Osteoblast (primary cell): ENCODE results near the gene ANXA11. TPM values are rescaled to one million over a fixed set of nuclear protein-coding genes. Genes with fewer than 3 reads are reported as not detected.
A peak's percentile ranks its signal among the peaks of the same experiment; 100 is the strongest.

Experiments
- DNase-seq: peaks from one replicate; pipeline ENCODE4 v3.0.0; 2011; ENCODE audit warnings: low spot score, mixed read lengths; ENCODE audit not compliant: insufficient read length; ENCODE audit errors: missing footprints
- H2AFZ ChIP-seq: 2 replicates; pipeline ENCODE4 v1.6.0; 2011; ENCODE audit warnings: mild to moderate bottlenecking, low read length
- H3K27ac ChIP-seq: 2 replicates; pipeline ENCODE4 v1.5.1; 2011; ENCODE audit warnings: mild to moderate bottlenecking, low read depth, low read length, moderate library complexity
- H3K27me3 ChIP-seq: 2 replicates; pipeline ENCODE4 v1.6.0; 2012; ENCODE audit warnings: mild to moderate bottlenecking, control low read depth, inconsistent platforms, low read length, moderate library complexity; ENCODE audit not compliant: insufficient read depth
- H3K36me3 ChIP-seq: 2 replicates; pipeline ENCODE4 v1.5.1; 2011; ENCODE audit warnings: mild to moderate bottlenecking, low read length, control low read depth, moderate library complexity; ENCODE audit not compliant: insufficient read depth
- H3K4me1 ChIP-seq: 2 replicates; pipeline ENCODE4 v1.5.1; 2011; ENCODE audit warnings: mild to moderate bottlenecking, low read length, control low read depth, moderate library complexity; ENCODE audit not compliant: insufficient read depth
- H3K4me2 ChIP-seq: 2 replicates; pipeline ENCODE4 v1.6.0; 2011; ENCODE audit warnings: mild to moderate bottlenecking, low read length; ENCODE audit not compliant: insufficient read depth
- H3K4me3 ChIP-seq: fragments of 200-600 bp; sonication (generic); 3 replicates; pipeline ENCODE4 v1.5.1; 2012; ENCODE audit warnings: mild to moderate bottlenecking, low read length, inconsistent platforms; ENCODE audit not compliant: insufficient read depth
- H3K79me2 ChIP-seq: 2 replicates; pipeline ENCODE4 v1.6.0; 2012; ENCODE audit warnings: mild to moderate bottlenecking, low read length, control low read depth, inconsistent platforms; ENCODE audit not compliant: insufficient read depth
- H3K9me3 ChIP-seq: 2 replicates; pipeline ENCODE4 v1.5.1; 2011; ENCODE audit warnings: low read depth, low read length, control low read depth
- H4K20me1 ChIP-seq: 2 replicates; pipeline ENCODE4 v1.6.0; 2012; ENCODE audit warnings: mild to moderate bottlenecking, low read length, control low read depth; ENCODE audit not compliant: insufficient read depth
- total RNA-seq: library from RNA; depleted of rRNA; stranded (reverse); fragments of >200 nt; gene quantifications from 2 replicates; pipeline ENCODE4 v1.2.3, GENCODE V29; 2012
- TF ChIP-seq, protein P1 (sequence below): IDR thresholded peaks from 2 replicates; pipeline ENCODE4 v1.5.1; 2011; ENCODE audit warnings: mild to moderate bottlenecking, low read depth, low read length, moderate library complexity; ENCODE audit errors: extremely low read depth

ANXA11 gene
- total RNA-seq, 1 donor: 112 TPM

DNA sequence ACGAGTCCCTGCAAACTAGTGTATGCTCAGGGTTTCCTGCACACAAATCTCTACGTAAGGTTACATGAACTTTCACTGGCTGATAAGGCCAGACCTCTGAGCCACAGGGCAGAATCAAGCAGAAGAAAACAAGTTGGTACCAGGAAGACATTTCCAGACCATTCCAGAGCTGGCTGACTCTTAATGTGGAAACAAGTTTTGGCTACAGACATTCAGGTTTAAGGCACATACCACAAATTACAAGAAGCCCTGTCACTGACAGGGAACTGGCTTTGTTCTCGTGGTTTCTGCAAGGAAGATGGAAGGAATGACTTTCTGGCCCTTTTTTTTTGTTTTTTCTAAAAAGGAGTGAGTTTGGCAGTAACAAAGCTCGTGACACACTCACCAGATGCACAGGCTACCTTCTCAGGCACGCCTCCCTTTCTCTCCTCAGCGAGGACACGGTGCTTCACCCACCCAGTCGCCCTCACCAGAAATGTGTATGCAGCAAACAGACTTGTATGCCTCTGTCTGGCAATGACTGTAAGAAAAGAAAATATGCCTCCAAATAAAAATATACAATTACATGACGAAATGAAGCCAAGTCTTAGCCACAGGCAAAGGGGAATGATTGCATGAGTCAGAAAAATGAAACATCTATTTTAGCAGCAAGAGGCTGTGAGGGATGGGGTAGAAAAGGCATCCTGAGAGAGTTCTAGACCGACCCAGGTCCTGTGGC lies 50.2 kb downstream of the ANXA11 start:
- peak overlapping the region; percentile 97 for H3K27ac ChIP-seq
- peak overlapping the region; percentile 68 for H3K4me2 ChIP-seq
- peaks cover 6% of the 10 kb centered on the region for H4K20me1 ChIP-seq
- peak overlapping the region; percentile 9 for H3K4me3 ChIP-seq
- H3K4me1 ChIP-seq: peaks cover 44% of the 10 kb centered on the region
- no peaks in the 10 kb centered on the region for H3K27me3 ChIP-seq
- H2AFZ ChIP-seq: no peak overlapping the region
- peaks cover 57% of the 10 kb centered on the region for H3K36me3 ChIP-seq
- H3K79me2 ChIP-seq: peaks cover 13% of the 10 kb centered on the region
- DNase-seq: peak; percentile 94
- TF ChIP-seq, protein P1, sequence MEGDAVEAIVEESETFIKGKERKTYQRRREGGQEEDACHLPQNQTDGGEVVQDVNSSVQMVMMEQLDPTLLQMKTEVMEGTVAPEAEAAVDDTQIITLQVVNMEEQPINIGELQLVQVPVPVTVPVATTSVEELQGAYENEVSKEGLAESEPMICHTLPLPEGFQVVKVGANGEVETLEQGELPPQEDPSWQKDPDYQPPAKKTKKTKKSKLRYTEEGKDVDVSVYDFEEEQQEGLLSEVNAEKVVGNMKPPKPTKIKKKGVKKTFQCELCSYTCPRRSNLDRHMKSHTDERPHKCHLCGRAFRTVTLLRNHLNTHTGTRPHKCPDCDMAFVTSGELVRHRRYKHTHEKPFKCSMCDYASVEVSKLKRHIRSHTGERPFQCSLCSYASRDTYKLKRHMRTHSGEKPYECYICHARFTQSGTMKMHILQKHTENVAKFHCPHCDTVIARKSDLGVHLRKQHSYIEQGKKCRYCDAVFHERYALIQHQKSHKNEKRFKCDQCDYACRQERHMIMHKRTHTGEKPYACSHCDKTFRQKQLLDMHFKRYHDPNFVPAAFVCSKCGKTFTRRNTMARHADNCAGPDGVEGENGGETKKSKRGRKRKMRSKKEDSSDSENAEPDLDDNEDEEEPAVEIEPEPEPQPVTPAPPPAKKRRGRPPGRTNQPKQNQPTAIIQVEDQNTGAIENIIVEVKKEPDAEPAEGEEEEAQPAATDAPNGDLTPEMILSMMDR: no peak
- no peaks in the 10 kb centered on the region for H3K9me3 ChIP-seq

DNA sequence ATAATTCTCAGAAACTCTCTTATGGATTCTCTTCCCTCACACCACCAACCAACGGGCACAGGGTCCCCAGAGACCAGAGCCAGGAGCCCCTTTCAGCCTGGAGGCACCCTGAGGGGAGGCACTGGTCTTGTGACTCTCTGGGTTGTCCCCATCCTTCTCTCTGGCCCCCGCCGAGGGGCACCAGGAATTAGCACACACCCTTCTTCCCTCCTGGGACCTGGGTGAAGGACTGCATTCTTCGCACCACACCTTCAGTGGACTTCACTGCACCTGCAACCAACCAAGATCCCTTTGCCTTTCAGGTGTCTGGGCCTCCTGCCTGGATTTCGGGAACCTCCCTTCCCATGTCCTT lies 50.7 kb downstream of the ANXA11 start:
- peak overlapping the region; percentile 68 for H3K4me2 ChIP-seq
- peaks cover 13% of the 10 kb centered on the region for H3K79me2 ChIP-seq
- H3K36me3 ChIP-seq: peaks cover 62% of the 10 kb centered on the region
- DNase-seq: no peak
- TF ChIP-seq, protein P1: no peak
- peaks cover 44% of the 10 kb centered on the region for H3K4me1 ChIP-seq
- no peak overlapping the region for H2AFZ ChIP-seq
- H3K4me3 ChIP-seq: peak overlapping the region; percentile 9
- peak overlapping the region; percentile 97 for H3K27ac ChIP-seq
- H4K20me1 ChIP-seq: peaks cover 6% of the 10 kb centered on the region
- H3K9me3 ChIP-seq: no peaks in the 10 kb centered on the region
- H3K27me3 ChIP-seq: no peaks in the 10 kb centered on the region

DNA sequence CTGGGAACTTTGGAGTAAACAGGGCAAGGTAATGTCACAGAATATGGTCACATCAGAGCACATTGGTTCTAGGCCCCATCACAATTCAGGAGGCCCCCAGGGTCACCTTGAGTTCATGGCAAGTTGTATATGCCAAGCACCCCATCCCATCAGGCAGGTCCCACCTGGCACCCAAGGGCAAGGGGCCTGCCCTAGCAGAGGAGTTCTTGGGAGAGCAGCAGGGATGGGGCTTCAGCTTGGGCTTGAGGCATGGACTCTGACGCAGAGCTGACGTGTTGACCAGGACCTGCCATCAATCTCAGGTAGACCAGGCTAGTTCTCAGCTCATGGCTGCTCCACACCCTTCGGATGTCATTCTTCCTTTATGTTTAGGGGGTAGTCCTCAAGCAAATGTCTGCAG lies 51.9 kb downstream of the ANXA11 start:
- Histone ChIP-seq H2AFZ (no peak overlapping the region), H3K9me3 (no peaks in the 10 kb centered on the region), H3K27ac (no peak overlapping the region), H3K79me2 (peaks cover 13% of the 10 kb centered on the region), H4K20me1 (peaks cover 3% of the 10 kb centered on the region), H3K4me3 (no peak overlapping the region), H3K4me1 (peaks cover 35% of the 10 kb centered on the region), H3K4me2 (no peak overlapping the region), H3K36me3 (peaks cover 73% of the 10 kb centered on the region), H3K27me3 (no peaks in the 10 kb centered on the region)
- TF ChIP-seq, protein P1: no peak
- DNase-seq: no peak

DNA sequence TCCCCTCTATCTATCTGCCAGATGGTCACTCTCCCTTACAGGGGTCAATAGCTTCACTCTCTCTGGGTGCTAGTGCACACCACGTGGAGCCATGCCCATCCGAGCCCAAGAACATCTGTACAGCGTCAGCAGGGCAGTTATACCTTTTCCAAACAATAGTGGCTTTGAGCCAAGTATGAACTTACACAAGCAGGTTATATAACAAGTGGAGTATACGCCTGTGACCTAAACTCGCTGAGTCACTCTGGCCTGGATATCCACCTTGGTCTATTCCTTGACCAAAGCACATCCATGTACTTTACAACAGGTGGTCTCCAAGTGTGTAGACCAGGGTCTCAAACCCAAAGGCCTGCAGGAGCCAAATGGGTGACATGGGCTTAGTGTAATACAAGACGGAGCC lies 52.5 kb downstream of the ANXA11 start:
- TF ChIP-seq, protein P1: no peak
- H3K36me3 ChIP-seq: peaks cover 73% of the 10 kb centered on the region

More for the DNA sequence above, 52.5 kb downstream of the ANXA11 start:
- H3K27ac ChIP-seq: no peak overlapping the region
- no peak for DNase-seq
- no peak overlapping the region for H2AFZ ChIP-seq
- H3K27me3 ChIP-seq: no peaks in the 10 kb centered on the region
- peaks cover 13% of the 10 kb centered on the region for H3K79me2 ChIP-seq
- H3K4me3 ChIP-seq: no peak overlapping the region
- H3K4me2 ChIP-seq: no peak overlapping the region
- peaks cover 29% of the 10 kb centered on the region for H3K4me1 ChIP-seq
- H3K9me3 ChIP-seq: no peaks in the 10 kb centered on the region
- H4K20me1 ChIP-seq: peaks cover 3% of the 10 kb centered on the region
